H1 (cell line): ENCODE data around the gene ZRANB3.
"Not testable (repeated sequence)": the region's sequence is repeated elsewhere in the genome, so short reads cannot be mapped to it uniquely, and the experiment has no call there.

Source experiments
- SUZ12 ChIP-seq: fragments of 200-600 bp; sonication (generic); IDR thresholded peaks from 2 replicates; pipeline ENCODE4 v1.6.1; 2012; ENCODE audit warnings: mild to moderate bottlenecking, inconsistent platforms, low read length, moderate library complexity, mixed read lengths
- TAF7 ChIP-seq: optimal IDR thresholded peaks from 2 replicates; pipeline ENCODE3; 2011; ENCODE audit warnings: low read depth, mild to moderate bottlenecking, inconsistent platforms, low read length, moderate library complexity, borderline replicate concordance

DNA sequence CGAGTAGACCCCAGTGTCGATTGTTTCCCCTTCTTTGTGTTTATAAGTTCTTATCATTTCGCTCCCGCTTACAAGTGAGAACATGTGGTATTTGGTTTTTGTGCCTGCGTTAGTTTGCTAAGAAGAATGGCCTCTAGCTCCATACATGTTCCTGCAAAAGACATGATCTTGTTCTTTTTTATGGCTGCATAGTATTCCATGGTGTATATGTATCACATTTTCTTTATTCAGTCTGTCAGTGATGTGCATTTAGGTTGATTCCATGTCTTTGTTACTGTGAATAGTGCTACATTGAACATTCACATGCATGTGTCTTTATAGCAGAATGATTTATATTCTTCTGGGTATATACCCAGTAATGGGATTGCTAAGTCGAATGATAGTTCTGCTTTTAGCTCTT is 95.9 kb downstream of the ZRANB3 start:
- not testable (repeated sequence) for TF ChIP-seq TAF7, SUZ12
